Posterior vena cava (tissue), 2 donors: ENCODE measurements around the gene GLCE. TPM values are rescaled to one million over a fixed set of nuclear protein-coding genes. Genes with fewer than 3 reads are reported as not detected.
A peak's percentile ranks its signal among the peaks of the same experiment; 100 is the strongest.

Experiments
- DNase-seq: peaks from one replicate; pipeline ENCODE4 v3.0.0-alpha.2; 2020; ENCODE audit warnings: low spot score
- intact Hi-C, 2 donors: fragments of 100-400 bp; cut with DNase I; formaldehyde crosslinking; loops; one replicate each; pipeline versions ENCODE4 v1.14.1 to v1.14.2; 2022 to 2023
- long read RNA-seq, 2 donors: library from polyadenylated mRNA; unstranded; transcript quantifications; one replicate each; pipeline ENCODE4 v2.0.0, GENCODE V29; 2020 to 2021
- total RNA-seq, 2 donors: library from RNA; stranded (reverse); fragmentation: NEBNext Ultra II Directional; extraction: Animal tissue kit (Norgen Biotek cat#: 25700); gene quantifications; one replicate each; pipeline ENCODE4 v1.2.1, GENCODE V29; 2021
- donor health status: DM: yes; HTN: yes; CAD: no.
- donor health status: DM: yes; HTN: yes; CAD: no.

The GLCE gene
- total RNA-seq, result 10 to 100 TPM in 1 of 2 donors, 1 to 10 TPM in 1; 9.5 to 11.1 TPM
- long read RNA-seq, donor 1, partial matches to known transcripts, result 0 of 3 reads
- long read RNA-seq, donor 1, other reads (novel, unspliced or antisense), result 2 of 3 reads
- long read RNA-seq, donor 2, full-length matches to known transcripts, result 2 of 7 reads
- long read RNA-seq, donor 2, partial matches to known transcripts, result 0 of 7 reads
- long read RNA-seq, donor 2, other reads (novel, unspliced or antisense), result 5 of 7 reads

DNA sequence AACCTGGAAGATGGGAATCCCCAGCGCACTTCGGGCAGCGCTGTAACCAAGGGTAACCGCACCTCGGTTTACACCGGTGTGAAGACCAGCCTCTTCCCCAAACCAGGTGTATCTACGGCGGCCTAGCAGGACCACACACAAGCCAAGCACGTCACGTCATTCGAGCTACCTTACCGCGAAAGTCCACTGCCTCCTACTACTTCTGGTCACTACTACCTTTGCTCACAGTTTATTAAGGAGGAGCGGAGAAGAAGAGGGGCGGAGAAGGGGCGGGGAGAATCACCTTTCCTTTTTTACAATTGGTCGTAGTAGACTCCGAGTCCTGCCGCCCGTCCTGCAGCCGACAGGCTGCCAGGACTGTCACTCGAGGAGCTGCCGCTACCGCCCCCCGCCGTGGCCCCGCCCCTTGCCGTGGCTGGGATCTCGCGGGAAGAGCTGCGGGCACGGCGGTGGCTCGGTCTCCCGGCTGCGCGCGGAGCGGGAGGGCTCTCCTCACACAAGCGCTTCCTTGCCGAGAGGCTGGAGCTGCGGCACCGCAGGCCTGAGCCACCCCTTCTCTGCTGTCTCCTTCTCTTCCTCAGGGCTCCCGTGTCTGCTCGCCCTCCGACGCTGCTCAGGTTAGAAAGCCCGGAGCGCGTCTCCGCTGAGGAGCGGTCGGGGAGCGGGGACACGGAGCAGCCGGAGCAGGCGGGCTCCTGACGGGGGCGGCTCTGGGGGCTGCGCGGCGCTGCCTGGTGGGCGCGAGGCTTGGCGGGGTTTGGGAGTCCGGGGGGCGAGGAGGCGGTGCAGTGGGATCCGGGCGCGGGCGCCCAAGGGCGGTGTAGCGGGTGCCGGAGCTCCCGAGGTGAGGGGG, at the start of gene GLCE:
GLCE (plus strand) TSS at position 495 of the 853 bp plus-strand sequence. CDS start 95,172 bp downstream, outside the sequence.
- DNase-seq, result peak; percentile 98
- intact Hi-C loops, result no loop called here

DNA sequence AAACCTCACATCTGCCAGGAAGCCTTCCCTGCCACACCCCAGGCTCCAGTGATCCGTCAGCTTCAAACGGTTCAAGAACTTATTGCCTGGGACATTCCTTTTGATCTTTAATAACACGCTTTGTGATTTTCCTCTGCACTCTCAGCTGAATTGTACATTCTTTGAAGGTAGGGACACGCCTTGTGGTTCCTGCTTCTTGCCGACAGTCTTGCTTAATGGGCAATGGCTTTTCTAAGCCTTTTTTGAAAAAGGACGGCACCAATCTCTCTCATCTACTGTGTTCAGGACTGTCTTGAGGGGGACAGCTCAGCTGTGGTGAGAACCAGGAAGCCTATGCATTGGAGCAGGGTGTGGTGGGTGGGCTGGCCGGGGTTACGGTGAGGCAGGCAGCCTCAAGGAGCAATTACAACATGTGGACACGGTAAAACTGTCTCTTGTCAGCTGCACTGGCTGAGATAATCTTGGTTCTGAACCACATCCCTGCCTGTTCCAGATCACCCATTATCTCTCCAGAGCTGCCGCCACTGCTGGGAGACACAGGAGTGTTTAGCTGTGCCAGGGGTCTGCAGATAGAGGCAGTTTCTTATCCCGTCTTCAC, 46.0 kb upstream of the GLCE start:
- DNase-seq, result no peak
- intact Hi-C loops, result no loop called here

DNA sequence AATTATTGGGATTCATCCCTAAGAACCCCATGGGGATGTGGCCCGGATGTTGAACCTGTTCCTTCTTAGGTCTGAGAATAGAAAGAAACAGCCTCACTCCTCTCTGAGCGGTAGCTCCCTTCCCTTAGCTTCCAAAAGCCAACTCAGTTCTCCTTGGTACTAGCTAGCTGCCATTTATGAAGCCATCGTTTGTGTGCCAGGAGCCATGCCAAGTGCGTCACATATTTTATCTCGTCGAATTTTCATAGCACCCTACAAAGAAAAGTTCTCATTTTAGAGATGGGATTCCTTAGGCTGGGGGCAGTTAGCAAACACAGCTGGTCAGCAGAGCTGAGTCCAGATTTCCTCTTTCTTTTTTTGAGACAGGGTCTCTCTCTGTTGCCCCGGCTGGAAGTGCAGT, 45.4 kb upstream of the GLCE start:
- no peak for DNase-seq
- intact Hi-C loops, result no loop called here

DNA sequence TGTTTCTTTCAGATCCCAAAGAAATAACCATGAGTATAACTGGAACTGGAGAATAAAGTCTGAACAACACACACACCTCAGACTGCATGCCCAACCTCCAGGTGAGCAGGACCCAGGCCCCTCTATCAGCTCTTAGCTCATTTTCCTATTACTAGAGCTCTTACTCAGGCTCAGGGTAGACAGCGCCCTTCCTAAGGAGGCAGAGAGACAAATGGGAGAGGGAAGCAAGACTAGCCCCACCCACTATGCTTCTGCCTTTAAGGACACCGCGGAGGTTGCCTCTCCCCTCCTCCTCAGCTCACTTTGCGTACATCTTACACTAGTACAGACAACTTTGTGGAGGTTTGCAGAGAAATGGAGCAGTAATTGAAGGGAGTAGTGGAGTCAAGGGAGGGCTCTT, 44.0 kb upstream of the GLCE start:
- DNase-seq, result no peak
- intact Hi-C loops, result no loop called here

DNA sequence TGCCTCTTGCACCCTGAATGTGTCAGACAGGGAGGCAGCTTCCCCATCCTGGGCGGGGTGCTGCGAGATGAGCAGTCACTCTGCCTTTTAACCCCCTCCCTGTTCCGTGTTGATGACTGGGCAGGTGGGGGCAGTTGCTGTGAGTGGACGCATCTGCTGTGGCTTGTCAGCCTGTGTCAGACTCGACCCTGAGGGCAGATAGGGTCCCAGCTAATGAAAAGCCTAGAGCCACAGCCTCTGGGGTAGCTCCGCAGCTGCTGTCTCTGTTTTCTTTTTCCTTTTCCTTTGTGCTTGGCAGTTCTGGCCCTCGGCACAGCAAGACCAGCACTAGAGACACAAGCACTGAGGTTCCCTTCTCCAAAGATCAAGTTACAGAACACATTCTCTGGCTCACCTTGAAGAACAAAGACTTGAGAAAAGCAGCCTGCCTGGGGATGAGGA, 43.0 kb upstream of the GLCE start:
- DNase-seq, result no peak
- intact Hi-C loops, result no loop called here

DNA sequence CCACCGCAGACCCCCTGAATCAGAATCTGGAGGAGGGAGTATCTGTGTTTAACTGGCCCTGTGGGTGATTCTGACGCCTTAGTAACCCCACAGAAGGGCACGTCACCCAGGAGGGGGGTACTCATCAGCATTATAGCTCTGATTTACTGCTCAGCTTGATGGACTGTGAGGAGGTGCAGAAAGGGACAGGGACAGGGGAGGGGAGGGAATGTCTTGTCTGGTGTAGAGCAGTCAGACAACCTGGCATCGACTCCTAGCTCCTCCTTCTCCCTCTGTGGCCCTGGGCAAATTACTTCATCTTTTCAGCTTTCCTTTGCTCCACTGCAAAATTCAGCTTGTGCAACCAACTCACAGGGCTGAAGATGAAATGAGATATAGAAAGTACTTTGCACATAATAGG, 42.3 kb upstream of the GLCE start:
- DNase-seq, result no peak
- intact Hi-C loops, result no loop called here

DNA sequence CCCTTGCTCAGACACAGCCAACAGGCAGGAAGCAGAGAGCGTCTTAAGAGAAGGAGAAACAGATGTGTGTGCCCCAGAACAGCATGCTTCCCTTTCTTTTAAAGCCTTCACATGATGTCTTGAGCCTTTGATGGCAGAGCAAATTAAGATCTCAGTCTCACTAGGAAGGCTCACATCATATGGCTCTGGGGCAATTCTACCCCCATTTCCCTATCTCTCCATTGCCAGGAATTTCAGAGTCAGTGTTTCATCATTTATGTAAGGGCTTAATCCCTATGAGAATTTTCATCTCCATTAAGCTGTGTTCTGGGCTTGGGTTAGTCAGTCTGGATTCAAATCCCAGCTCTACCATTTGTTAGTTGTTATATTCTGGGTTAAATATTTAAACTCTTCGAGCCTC, 41.4 kb upstream of the GLCE start:
- DNase-seq, result no peak
- intact Hi-C loops, result no loop called here

DNA sequence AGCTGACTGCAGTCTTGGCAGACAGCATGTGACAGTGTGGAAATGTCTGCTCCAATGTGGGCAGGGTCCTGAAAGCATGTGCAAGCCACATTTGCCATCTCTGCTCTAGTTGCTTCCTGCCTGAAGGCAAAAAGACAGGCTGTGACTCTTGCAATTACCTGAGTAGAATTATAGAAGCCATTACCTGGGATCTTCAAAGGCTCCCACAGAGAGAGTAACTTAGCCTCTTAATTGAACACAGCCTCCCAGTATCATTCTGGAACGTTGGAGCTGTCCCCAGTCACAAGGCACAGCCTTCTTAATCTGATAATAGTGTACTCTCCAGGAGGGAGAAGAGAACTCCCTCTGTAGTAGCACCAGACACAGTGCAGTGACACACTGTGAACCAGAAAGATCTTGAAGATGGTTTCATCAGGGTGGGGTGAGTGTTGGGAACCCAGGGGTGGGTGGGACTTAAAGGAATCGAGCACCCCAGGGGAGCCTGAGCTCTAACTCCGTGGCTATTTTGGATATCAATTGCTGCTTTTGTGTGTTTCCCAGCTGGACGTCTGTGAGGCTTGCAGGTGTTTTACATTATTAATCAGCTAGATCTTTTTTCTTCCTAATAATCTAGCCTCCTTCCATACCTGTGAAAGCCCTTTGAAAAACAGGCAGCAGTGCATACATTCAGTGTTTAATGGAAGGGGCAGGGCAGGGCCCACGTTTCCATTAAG, 40.6 kb upstream of the GLCE start:
- no peak for DNase-seq
- intact Hi-C loops, result no loop called here

DNA sequence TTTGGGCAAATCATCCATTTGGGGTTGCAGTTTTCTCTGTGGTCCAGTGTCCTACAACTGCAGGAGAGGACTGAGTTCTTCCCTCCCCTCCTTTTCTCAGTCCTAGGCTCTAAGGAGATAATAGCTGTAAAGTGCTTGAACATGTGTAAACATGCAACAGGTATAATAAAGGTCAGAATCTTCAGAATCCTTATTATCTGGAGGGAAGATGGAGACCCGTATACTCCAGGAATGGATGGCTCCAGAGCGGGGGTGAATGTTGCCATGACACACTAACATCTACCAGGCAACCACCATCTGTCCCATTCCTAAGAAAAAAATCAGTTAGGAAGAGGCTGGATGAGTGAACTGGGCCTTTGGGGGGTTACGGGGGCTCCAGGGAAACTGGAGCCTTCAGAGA, 39.7 kb upstream of the GLCE start:
- intact Hi-C loops, result no loop called here
- no peak for DNase-seq

DNA sequence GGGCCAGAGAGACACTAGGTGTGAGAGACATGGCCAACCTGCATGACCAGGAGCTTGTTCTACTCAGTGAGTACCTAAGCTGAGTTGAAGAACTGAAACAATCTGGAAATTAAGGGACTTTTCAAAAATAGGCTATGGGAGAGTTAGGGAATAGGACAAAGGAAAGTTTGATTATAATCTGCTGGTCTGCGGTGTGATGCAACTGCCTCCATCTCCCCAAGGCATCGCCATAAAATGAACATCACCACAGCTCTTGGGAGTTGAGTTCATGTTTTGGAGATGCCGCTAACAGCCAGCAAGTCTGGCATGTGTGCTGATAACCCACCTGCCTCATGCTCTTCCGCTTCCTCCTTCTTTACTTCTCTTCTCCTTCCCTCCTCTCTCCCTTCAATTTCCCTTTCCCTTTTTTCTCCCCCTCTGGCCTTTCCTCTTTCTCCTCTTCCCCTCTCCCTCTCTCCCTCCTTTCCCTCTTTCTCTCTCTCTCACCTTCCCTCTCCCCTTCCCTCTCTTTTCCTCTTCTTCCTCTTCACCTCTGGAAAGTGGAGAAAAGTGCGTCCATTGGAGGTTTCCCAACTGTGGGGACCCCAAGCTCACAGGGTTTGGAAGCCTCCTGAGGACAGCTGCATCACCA, 39.1 kb upstream of the GLCE start:
- intact Hi-C loops, result no loop called here
- no peak for DNase-seq

DNA sequence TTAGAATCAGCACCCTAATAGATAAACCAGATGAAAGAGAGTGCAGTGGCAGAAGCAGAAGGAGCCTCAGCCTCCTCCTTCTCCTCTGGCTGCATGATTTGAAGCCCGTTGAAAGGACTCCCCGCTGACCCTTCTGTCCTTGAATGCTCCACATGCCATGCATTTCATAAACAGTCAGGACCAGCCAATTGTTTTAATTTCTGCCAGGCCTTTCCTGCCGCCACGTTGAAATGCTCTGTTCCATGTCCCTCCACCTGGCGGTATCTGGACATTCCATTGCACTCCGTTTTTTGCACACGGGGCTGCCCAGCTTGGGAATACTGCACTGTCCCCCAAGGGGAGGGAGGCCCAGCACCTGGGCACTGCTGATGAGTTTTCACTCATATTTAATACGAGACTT, 35.2 kb upstream of the GLCE start:
- intact Hi-C loops, result no loop called here
- no peak for DNase-seq

DNA sequence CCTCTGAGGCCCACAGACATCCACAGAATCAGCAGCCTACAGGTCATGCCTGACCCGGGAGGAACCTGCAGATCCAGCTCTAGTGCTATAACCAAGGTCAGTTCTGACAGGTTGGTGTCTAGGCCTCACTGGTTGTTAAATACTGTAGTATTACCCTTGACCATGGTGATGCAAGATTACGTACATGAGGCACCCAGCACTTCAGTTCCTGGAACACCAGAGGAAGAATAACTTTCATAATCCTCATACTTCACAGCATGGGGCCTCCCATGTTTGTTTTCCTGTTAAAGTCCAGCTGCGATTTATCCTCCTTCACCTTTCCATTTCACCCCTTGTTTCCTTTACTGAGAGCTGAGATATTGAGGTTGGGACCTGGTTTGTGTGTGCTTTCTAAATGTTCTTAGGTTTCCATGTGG, 34.4 kb upstream of the GLCE start:
- DNase-seq, result no peak
- intact Hi-C loops, result no loop called here

DNA sequence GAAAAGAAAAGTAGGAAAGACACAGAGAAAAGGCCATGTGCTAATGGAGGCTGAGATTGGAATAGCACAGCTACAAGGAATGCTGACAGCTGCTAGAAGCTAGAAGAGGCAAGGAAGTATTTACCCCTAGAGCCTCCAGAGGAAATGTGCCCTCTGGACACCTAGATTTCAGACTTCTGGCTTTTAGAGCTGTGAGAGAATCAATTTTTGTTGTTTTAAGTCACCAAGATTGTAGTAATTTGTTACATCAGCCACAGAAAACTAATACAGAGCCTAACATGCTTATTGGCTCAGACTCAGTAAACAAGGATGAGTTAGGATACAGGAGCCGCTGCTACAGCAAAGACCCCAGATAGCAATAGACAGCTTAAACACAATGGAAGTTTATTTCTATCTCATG, 33.1 kb upstream of the GLCE start:
- intact Hi-C loops, result no loop called here
- DNase-seq, result no peak

DNA sequence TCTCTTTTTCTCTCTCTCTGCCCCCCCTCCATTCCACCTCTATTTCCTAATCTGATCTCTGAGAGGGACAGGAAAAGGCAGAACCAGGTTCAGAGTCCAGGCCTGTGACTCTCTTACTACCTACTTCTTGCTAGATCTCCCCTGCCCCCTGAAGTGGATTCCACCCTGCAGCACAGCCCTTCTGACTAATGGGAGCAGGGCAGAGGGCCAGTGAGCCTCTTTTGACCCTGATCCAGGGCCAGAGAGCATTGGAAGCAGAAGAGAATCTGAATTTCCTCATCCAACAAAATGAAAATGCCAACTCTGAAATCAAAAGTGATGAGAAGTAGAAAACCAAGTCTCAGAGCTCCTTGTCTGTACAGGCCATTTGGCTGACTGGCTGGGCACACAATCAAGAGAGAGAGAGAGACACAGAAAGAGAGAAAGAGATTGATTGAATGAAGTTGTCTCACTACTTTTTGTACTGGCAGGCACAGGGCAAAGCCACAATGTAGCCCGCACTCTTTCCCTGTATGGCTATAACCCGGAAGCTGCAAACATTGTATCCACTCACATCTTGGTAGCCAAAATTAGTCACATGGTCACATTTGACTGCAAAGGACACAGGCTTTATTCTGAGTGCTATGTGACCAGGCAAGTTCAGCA, 31.6 kb upstream of the GLCE start:
- DNase-seq, result peak; percentile 85
- intact Hi-C loops, result no loop called here

DNA sequence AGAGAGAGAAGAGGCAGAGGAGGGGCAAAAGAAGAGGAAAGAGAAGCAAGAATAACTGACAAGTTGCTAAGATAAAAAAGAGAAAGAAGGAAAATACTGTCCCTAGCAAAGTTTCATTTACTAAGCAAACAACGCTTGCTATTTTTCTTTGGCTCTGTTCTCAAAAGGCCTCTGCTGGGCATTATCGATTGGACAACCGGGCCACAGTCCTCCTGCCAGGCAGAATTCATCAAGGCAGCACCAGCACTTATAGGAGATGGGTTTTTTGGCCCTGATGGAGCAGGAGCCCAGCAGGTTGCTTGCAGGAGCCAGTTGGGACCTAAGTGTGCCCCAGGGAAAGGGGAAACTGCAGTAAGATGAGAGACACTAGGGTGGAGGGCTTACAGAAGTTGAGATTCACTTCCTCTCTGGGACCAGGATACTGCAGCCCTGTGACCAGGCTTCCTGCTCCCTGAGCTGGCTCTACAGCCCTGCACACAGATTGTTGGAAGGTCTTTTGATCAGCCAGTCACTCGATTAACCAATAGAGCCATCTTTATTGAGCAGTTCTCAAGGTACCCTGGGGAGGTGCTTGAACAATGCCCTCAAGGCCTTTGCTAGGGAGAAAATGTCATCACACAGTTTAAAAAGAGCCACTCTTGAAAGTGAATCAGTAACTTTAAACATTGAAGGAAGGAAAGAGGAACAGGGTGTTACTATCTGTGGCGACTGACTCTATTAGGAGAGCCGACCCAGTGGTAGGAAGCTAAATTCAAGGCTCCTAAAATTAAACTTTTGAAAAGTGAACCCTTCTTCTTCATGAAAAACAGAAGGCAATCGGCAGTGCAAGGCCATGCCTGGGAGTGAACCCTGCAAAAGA, 28.8 kb upstream of the GLCE start:
- intact Hi-C loops, result no loop called here
- DNase-seq, result no peak

DNA sequence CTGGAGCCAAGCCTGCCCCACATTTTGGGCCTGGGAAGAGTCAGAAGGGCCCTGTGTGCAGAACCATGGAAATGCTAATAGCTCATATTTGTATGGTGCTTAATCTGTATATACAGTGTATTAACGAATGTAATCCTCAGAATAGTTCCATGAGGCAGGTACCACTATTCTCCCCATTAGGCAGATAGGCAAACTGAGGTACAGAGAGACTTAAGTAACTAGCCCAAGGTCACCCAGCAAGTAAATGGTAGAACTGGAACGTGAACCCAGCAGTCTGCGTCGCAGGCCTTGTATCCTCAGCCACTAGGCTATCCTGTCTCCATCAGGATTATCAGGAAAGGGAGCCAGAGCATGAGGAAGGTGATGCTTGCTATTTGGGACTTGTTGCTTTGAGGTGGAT, 28.0 kb upstream of the GLCE start:
- intact Hi-C loops, result no loop called here
- no peak for DNase-seq

DNA sequence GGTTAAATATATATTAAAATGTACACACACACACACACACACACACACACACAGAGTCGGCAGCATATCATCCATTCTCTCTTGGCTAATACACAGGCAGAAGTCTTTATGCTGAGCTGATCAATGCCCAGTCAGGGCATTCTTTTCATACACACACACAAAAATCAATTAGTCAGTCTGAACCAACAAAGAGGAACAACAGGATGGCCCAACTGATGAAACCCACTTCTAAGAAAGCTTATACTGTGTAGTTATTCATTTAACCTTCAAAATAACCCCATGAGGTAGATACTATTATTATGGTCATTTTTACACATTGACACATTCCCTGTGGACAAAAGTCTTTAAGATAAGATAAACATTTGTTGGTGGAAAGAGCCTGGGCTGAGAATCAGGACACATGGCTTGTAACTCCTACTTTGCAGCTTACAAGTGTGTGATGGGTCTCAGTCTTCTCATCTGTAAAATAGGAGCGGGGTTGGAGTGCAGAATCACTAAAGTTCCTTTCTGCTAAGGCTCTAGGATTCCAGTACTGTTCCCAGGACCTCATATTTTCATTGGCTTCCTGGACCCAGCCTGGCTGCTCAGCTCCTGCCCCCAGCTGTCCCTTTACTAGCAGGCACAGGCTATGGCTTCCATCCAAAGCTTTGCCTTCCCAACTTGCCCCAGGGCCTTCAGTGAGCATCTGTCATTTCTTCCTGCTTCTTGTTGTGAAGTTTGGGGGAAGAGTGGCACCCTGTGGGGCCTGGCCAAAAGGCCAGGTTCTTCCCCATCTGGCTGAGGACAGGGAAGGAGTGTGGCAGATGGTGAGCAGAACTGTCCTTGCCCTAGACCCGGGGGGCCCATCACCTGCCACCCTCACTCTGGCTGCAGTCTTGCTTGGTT, 27.2 kb upstream of the GLCE start:
- intact Hi-C loops, result no loop called here

More for the DNA sequence above, 27.2 kb upstream of the GLCE start:
- no peak for DNase-seq
